B cell (primary cell): ENCODE measurements around the gene RNF175. TPM values are rescaled to one million over a fixed set of nuclear protein-coding genes. Genes with fewer than 3 reads are reported as not detected.

Source experiments
- ATAC-seq: fragments of 200-7000 bp; cut with Tn5 transposase; one replicate; pipeline ENCODE4 v1.10.0; 2021; ENCODE audit warnings: low read depth, mild to moderate bottlenecking, moderate number of reproducible peaks, moderate library complexity
- CTCF ChIA-PET: fragments of 350-600 bp; sonication (Branson Sonifier 250); formaldehyde crosslinking; loops from one replicate; lab custom pipeline; 2021; ENCODE audit warnings: antibody characterized with exemption, inconsistent platforms; lab: Charles Lee
- POLR2A ChIA-PET: fragments of 350-600 bp; sonication (Branson Sonifier 250); formaldehyde crosslinking; loops from one replicate; lab custom pipeline; 2021; ENCODE audit warnings: antibody characterized with exemption; lab: Charles Lee
- DNase-seq: peaks from one replicate; pipeline ENCODE4 v3.0.0; 2013
- H2AFZ ChIP-seq: 2 replicates; pipeline ENCODE4 v1.6.1; 2012; ENCODE audit warnings: mild to moderate bottlenecking, low read depth, low read length; ENCODE audit not compliant: insufficient read depth, poor library complexity, severe bottlenecking
- H3K27ac ChIP-seq, 2 donors: 1 replicate in 1 of 2; 2 replicates in 1 of 2; pipeline ENCODE4 v1.5.1; 2012 to 2013; ENCODE audit warnings: low read length in 2 of 2, mild to moderate bottlenecking in 2 of 2, moderate library complexity in 1 of 2
- H3K27me3 ChIP-seq, 4 experiments: fragments of 200-600 bp in 1 of 4; sonication (generic) in 1 of 4; replicated peaks in 1 of 4; 1 replicate in 2 of 4; 2 replicates in 2 of 4; pipeline versions ENCODE4 v1.6.1 to v1.7.0; 2013 to 2016; ENCODE audit warnings: low read length in 3 of 4, mild to moderate bottlenecking in 2 of 4, mixed read lengths in 1 of 4, moderate library complexity in 1 of 4; ENCODE audit not compliant: insufficient read depth in 4 of 4, control insufficient read depth in 3 of 4; ENCODE audit errors: control extremely low read depth in 1 of 4
- H3K36me3 ChIP-seq, 2 experiments: replicated peaks in 1 of 2; 1 replicate in 1 of 2; 2 replicates in 1 of 2; pipeline versions ENCODE4 v1.6.1 to v1.7.1; 2013; ENCODE audit warnings: low read length in 1 of 2; ENCODE audit not compliant: insufficient read depth in 2 of 2, control insufficient read depth in 1 of 2; ENCODE audit errors: control extremely low read depth in 1 of 2, extremely low read depth in 1 of 2
- H3K4me1 ChIP-seq, 2 donors: fragments of 200-600 bp in 1 of 2; sonication (generic) in 1 of 2; 1 replicate in 1 of 2; 2 replicates in 1 of 2; pipeline versions ENCODE4 v1.5.1 to v1.6.1; 2013 to 2017; ENCODE audit warnings: low read length in 2 of 2; ENCODE audit not compliant: control insufficient read depth in 2 of 2, insufficient read depth in 2 of 2
- H3K4me2 ChIP-seq: replicated peaks from 2 replicates; pipeline ENCODE3; 2012; ENCODE audit warnings: mild to moderate bottlenecking, low read depth, low read length; ENCODE audit not compliant: poor library complexity, severe bottlenecking
- H3K4me3 ChIP-seq, 5 experiments: fragments of 200-600 bp in 1 of 5; sonication (generic) in 1 of 5; 1 replicate in 3 of 5; 2 replicates in 2 of 5; pipeline versions ENCODE4 v1.5.1 to v1.7.0; 2011 to 2016; ENCODE audit warnings: low read length in 4 of 5, mild to moderate bottlenecking in 4 of 5, low read depth in 2 of 5, control low read depth in 1 of 5, moderate library complexity in 1 of 5; ENCODE audit not compliant: insufficient read depth in 1 of 5; ENCODE audit errors: control extremely low read depth in 1 of 5, extremely low read depth in 1 of 5
- H3K79me2 ChIP-seq: fragments of 200-600 bp; sonication (generic); one replicate; pipeline ENCODE4 v1.6.0; 2016; ENCODE audit warnings: low read length; ENCODE audit not compliant: control insufficient read depth, insufficient read depth
- H3K9ac ChIP-seq: fragments of 200-600 bp; sonication (generic); 2 replicates; pipeline ENCODE4 v1.6.1; 2017; ENCODE audit warnings: mild to moderate bottlenecking, low read length, moderate library complexity
- H3K9me3 ChIP-seq, 3 donors: one replicate each; pipeline versions ENCODE4 v1.6.1 to v1.7.1; 2013; ENCODE audit warnings: low read length in 2 of 3; ENCODE audit not compliant: control insufficient read depth in 2 of 3, insufficient read depth in 1 of 3; ENCODE audit errors: control extremely low read depth in 1 of 3
- H4K20me1 ChIP-seq: 2 replicates; pipeline ENCODE4 v1.6.0; 2012; ENCODE audit warnings: mild to moderate bottlenecking, low read length; ENCODE audit not compliant: insufficient read depth, control insufficient read depth, poor library complexity, severe bottlenecking
- H3K27ac Mint-ChIP-seq: one replicate; pipeline ENCODE4 v1.8.0; 2021; ENCODE audit warnings: mixed read lengths
- H3K27me3 Mint-ChIP-seq: one replicate; pipeline ENCODE4 v1.8.0; 2021; ENCODE audit warnings: mixed read lengths
- H3K4me1 Mint-ChIP-seq: one replicate; pipeline ENCODE4 v1.8.0; 2021; ENCODE audit warnings: mixed read lengths
- H3K4me3 Mint-ChIP-seq: one replicate; pipeline ENCODE4 v1.8.0; 2021; ENCODE audit warnings: mixed read lengths
- H3K9me3 Mint-ChIP-seq: one replicate; pipeline ENCODE4 v1.8.0; 2022; ENCODE audit warnings: mixed read lengths; ENCODE audit not compliant: insufficient read depth
- EZH2 ChIP-seq: IDR thresholded peaks from 2 replicates; pipeline ENCODE4 v1.6.1; 2012; ENCODE audit warnings: borderline replicate concordance, low read depth, mild to moderate bottlenecking, moderate library complexity, low read length; ENCODE audit not compliant: insufficient read depth, poor library complexity, severe bottlenecking
- WGBS: methylation state at CpG from one replicate; pipeline ENCODE4 v1.1.5; 2013; ENCODE audit warnings: missing lambda C conversion rate; ENCODE audit not compliant: insufficient coverage; 5-methylcytosine and 5-hydroxymethylcytosine counted together
- intact Hi-C: fragments of 100-400 bp; cut with micrococcal nuclease; formaldehyde crosslinking; loops from one replicate; pipeline ENCODE4 v1.10.0; 2022
- polyA plus RNA-seq: library from polyadenylated mRNA; depleted of rRNA; stranded (reverse); fragments of >200 nt; gene quantifications from 2 replicates; pipeline ENCODE4 v1.2.3, GENCODE V29; 2012
- total RNA-seq, 2 donors: library from RNA; stranded (reverse); fragments of 120-200 nt in 1 of 2; gene quantifications; 1 replicate in 1 of 2; 2 replicates in 1 of 2; pipeline versions ENCODE4 v1.2.3 to v1.2.4, GENCODE V29; 2013 to 2022
- TF ChIP-seq, protein P1 (sequence below): fragments of 200-600 bp; IDR thresholded peaks from one replicate; pipeline ENCODE4 v1.8.0; 2022; ENCODE audit warnings: antibody characterized with exemption, mild to moderate bottlenecking

RNF175 gene
- total and polyA plus RNA-seq, 2 donors (not counting 1 experiment from before 2014, with no cell fraction given): not detected

DNA sequence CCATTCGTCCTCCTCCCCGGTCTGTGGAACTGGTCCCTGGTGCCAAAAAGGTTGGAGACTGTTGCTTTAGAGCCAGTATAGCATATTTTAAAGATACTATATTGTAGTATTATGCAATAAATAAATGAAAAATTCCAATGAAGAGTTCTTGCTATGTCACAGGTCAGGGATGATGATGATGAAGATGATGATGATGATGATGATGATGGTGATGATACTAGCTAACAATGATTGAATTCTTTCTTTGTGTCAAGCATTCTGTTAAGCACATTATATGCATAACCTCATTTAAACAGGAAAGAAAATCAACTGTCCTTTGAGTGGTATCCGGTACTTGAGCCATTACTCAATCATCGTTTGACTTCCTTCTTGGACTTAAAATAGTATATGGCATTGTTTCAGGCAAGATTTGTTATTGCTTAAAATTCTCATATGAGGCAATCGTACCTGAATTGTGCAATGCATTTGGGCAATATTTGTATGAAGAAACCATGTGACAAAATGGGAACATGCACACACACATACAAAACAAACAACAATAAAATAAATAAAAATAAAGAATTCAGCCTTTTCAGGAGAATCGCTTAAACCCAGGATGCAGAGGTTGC is 98.5 kb downstream of the RNF175 start:
- Mint-ChIP-seq H3K9me3 (peaks cover 8% of the 10 kb centered on the region), H3K27me3 (peaks cover 16% of the 10 kb centered on the region), H3K4me1 (no peaks in the 10 kb centered on the region), H3K27ac (no peak overlapping the region), H3K4me3 (no peak overlapping the region)
- intact Hi-C loops: no loop called here
- Histone ChIP-seq H3K27ac (no peak overlapping the region), H4K20me1 (no peaks in the 10 kb centered on the region), H3K36me3 (no peaks in the 10 kb centered on the region), H3K79me2 (no peaks in the 10 kb centered on the region), H3K4me2 (no peak overlapping the region), H2AFZ (no peak overlapping the region), H3K27me3 (no peaks in the 10 kb centered on the region), H3K4me1 (no peaks in the 10 kb centered on the region), H3K9me3 (no peaks in the 10 kb centered on the region), H3K9ac (no peak overlapping the region), H3K4me3 (no peak overlapping the region)
- DNase-seq (no peak), ATAC-seq (no peak)
- TF ChIP-seq, protein P1, sequence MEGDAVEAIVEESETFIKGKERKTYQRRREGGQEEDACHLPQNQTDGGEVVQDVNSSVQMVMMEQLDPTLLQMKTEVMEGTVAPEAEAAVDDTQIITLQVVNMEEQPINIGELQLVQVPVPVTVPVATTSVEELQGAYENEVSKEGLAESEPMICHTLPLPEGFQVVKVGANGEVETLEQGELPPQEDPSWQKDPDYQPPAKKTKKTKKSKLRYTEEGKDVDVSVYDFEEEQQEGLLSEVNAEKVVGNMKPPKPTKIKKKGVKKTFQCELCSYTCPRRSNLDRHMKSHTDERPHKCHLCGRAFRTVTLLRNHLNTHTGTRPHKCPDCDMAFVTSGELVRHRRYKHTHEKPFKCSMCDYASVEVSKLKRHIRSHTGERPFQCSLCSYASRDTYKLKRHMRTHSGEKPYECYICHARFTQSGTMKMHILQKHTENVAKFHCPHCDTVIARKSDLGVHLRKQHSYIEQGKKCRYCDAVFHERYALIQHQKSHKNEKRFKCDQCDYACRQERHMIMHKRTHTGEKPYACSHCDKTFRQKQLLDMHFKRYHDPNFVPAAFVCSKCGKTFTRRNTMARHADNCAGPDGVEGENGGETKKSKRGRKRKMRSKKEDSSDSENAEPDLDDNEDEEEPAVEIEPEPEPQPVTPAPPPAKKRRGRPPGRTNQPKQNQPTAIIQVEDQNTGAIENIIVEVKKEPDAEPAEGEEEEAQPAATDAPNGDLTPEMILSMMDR: no peak
- no peak for TF ChIP-seq EZH2
- no CpG with 5 or more reads among the region's 6 CpGs for WGBS
- CTCF ChIA-PET: no interaction called here
- POLR2A ChIA-PET: no interaction called here

Other genes starting within 250 kb of the RNF175 start
- gene TLR2, start 75.7 kb downstream of the RNF175 start, total RNA-seq: 5.0 and 5.4 TPM in 2 replicates
- gene TLR2, start 75.7 kb downstream of the RNF175 start, polyA plus RNA-seq: 2.0 and 3.3 TPM in 2 replicates
- gene SFRP2, start 29.1 kb upstream of the RNF175 start, total RNA-seq: not detected in 2 replicates
- not detected in 2 replicates for gene SFRP2, start 29.1 kb upstream of the RNF175 start, polyA plus RNA-seq